Thoracic aorta (tissue), 2 donors: ENCODE data around the gene IGSF21. TPM values are rescaled to one million over a fixed set of nuclear protein-coding genes. Genes with fewer than 3 reads are reported as not detected.

Source experiments
- ATAC-seq: fragments of 150-250 bp; one replicate; pipeline ENCODE4 v1.8.0; 2017; ENCODE audit warnings: low read depth; ENCODE audit not compliant: insufficient number of reproducible peaks, low FRiP score
- DNase-seq: peaks from one replicate; pipeline ENCODE4 v3.0.0-alpha.2; 2020; ENCODE audit warnings: low spot score
- H3K27ac ChIP-seq, 2 donors: fragments of 200-600 bp; sonication (generic); 1 replicate in 1 of 2; 2 replicates in 1 of 2; pipeline ENCODE4 v1.5.1; 2016; ENCODE audit warnings: mild to moderate bottlenecking in 2 of 2, moderate library complexity in 2 of 2
- H3K27me3 ChIP-seq: fragments of 200-600 bp; sonication (generic); replicated peaks from 2 replicates; pipeline ENCODE4 v1.6.0; 2016; ENCODE audit warnings: mild to moderate bottlenecking; ENCODE audit not compliant: insufficient read depth
- H3K36me3 ChIP-seq: fragments of 200-600 bp; sonication (generic); one replicate; pipeline ENCODE4 v1.5.1; 2016
- H3K4me1 ChIP-seq, 2 donors: fragments of 200-600 bp; sonication (generic); 1 replicate in 1 of 2; 2 replicates in 1 of 2; pipeline versions ENCODE4 v1.5.1 to v1.6.0; 2016; ENCODE audit warnings: low read depth in 2 of 2, mild to moderate bottlenecking in 1 of 2; ENCODE audit not compliant: control insufficient read depth in 1 of 2
- H3K4me3 ChIP-seq: fragments of 200-600 bp; sonication (generic); 2 replicates; pipeline ENCODE4 v1.5.1; 2016; ENCODE audit warnings: mild to moderate bottlenecking
- H3K9me3 ChIP-seq: fragments of 200-600 bp; sonication (generic); 2 replicates; pipeline ENCODE4 v1.5.1; 2016
- CTCF ChIP-seq: fragments of 200-600 bp; sonication (generic); IDR thresholded peaks from one replicate; pipeline ENCODE4 v1.5.1; 2019; ENCODE audit warnings: antibody characterized with exemption
- total RNA-seq, 2 donors: library from RNA; depleted of rRNA; stranded (reverse); fragments of >200 nt; gene quantifications; one replicate each; pipeline versions ENCODE4 v1.1.0 to v1.2.3, GENCODE V29; 2016

IGSF21 gene
- total RNA-seq, 2 donors from 2014 or later, result 5.0 to 10.9 TPM

DNA sequence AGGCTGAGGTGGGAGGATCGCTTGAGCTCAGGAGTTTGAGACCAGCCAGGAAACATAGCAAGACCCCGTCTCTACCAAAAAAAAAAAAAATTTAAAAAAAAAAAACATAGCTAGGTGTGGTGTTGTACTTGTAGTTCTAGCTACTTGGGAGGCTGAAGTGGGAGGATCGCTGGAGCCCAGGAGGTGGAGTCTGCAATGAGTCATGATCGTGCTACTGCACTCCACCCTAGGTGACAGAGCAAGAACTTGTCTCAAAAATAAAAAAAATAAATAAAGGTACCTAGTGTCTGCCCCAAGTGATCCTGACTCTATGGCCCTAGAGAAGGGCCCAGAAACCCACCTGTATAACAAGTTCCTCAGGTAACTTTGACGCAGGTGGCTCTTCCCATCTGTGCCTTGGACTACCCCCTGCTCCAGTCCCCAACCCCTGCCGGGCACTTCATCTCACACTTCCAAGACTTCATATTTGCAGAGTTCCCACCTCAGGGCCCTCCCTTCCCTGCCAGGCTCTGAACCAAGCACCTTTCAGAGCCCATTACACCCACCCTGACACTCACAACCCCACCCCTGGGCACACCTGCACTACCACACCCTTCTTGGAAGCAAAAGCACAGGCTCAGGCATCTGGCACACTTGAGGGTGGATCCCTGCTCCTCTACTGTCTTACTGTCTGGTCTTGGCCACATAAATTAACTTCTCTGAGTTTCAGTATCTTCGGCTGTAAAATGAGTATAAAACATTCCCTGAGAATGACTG, 292.9 kb downstream of the IGSF21 start:
- no peak for DNase-seq
- TF ChIP-seq CTCF, result no peak

GRCh38 chr1:18401921-18402320, 294.3 kb downstream of the IGSF21 start:
- H3K27me3 ChIP-seq, result no peaks in the 10 kb centered on the region

More for the DNA sequence above, 292.9 kb downstream of the IGSF21 start:
- Histone ChIP-seq H3K36me3 (no peaks in the 10 kb centered on the region), H3K27ac (no peak overlapping the region), H3K27me3 (no peaks in the 10 kb centered on the region), H3K4me1 (no peaks in the 10 kb centered on the region), H3K9me3 (no peaks in the 10 kb centered on the region), H3K4me3 (no peak overlapping the region)
- ATAC-seq, result no peak

GRCh38 chr1:18404460-18404859, 296.9 kb downstream of the IGSF21 start:
- DNase-seq (no peak), ATAC-seq (no peak)
- Histone ChIP-seq H3K4me1 (no peaks in the 10 kb centered on the region), H3K27ac (no peak overlapping the region), H3K9me3 (no peaks in the 10 kb centered on the region), H3K36me3 (no peaks in the 10 kb centered on the region), H3K4me3 (no peak overlapping the region), H3K27me3 (no peaks in the 10 kb centered on the region)
- no peak for TF ChIP-seq CTCF

More at GRCh38 chr1:18401921-18402320, 294.3 kb downstream of the IGSF21 start:
- Histone ChIP-seq H3K9me3 (no peaks in the 10 kb centered on the region), H3K27ac (no peak overlapping the region), H3K36me3 (no peaks in the 10 kb centered on the region), H3K4me3 (no peak overlapping the region), H3K4me1 (no peaks in the 10 kb centered on the region)
- ATAC-seq (no peak), DNase-seq (no peak)
- TF ChIP-seq CTCF, result no peak

DNA sequence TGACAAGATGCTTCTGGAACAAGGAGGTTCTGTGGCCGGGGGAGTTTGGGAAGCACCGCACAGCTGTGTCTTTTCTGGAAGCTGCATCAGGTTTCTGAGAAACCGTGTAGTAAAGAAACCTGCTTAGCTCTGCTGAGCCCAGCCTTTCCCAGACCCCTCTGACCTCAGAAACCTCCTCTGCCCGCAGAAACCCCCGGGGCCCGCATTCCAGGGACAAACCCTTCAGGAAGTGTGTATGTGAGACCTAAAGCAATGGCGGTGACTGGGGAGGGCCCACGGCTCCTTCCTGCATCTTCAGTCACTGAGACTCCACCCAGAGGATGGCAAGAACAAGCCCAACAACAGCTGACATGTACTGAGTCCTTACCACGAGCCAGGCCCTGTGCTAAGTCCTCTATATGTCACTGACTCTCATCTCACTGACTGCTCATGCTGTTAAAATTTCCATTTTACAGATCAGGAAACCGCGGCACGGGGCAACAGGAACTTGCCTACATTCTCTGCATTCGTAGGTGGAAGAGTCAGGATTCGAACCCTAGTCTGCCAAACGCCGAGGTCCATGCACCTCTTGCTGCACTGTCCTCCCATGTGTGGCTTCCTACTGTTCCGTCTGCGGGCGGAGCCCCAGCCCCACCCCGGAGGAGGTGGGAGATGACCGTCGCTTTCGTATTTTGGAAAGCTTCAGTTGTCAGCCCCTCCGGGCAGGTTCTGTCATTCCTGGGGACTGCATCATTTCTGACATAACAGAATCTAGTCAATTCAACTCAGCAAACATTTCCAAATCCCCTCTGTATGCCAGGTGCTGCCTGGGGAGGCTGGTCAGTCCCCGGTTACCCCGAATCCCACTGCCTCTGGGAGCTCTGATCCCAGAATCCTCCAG, 299.8 kb downstream of the IGSF21 start:
- ATAC-seq (no peak), DNase-seq (no peak)

More for the DNA sequence above, 299.8 kb downstream of the IGSF21 start:
- Histone ChIP-seq H3K4me1 (no peaks in the 10 kb centered on the region), H3K27me3 (no peaks in the 10 kb centered on the region), H3K9me3 (peaks cover 13% of the 10 kb centered on the region), H3K4me3 (no peak overlapping the region), H3K27ac (no peak overlapping the region), H3K36me3 (no peaks in the 10 kb centered on the region)
- no peak for TF ChIP-seq CTCF
